ENCODE measurements around the gene CEP57L1. TPM values are rescaled to one million over a fixed set of nuclear protein-coding genes. Genes with fewer than 3 reads are reported as not detected.

CEP57L1 gene
- polyA plus RNA-seq, 1 donor from 2014 or later = 19.7 TPM

DNA sequence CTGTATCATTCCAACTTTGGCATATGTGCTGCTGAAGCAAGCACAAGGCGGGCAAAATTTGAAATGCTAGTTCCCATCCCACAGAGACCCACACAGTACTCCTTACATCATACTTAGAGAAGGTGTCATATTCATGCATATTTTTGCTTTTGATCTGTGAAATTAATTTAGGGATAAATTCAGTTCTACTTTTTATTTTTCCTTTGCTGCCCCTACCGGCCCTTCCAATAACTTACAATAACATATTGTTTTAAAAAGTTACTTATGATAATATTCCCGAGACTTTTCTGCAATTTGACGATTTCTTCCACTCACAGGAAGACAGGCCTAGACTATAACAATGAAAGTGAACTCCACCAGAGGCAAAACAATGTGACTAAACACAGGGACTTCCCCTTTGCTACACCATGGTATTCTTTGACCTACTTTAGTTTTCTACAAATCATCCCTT, 35.7 kb upstream of the CEP57L1 start:
- TF ChIP-seq MXI1 (conservative IDR thresholded peaks at IDR 0.05; ENCODE audit: poor library complexity, severe bottlenecking) (no peak), EP300 (conservative IDR thresholded peaks at IDR 0.05; ENCODE audit: poor library complexity, severe bottlenecking) (no peak), SMC3 (conservative IDR thresholded peaks at IDR 0.05; ENCODE audit: poor library complexity) (no peak), RAD21 (conservative IDR thresholded peaks at IDR 0.05) (no peak), TAF1 (IDR thresholded peaks at IDR 0.05; ENCODE audit: low read depth) (no peak), POLR2AphosphoS5 (IDR thresholded peaks at IDR 0.05) (no peak), EZH2 (IDR thresholded peaks at IDR 0.05; ENCODE audit: borderline replicate concordance, insufficient read depth, low read length, poor library complexity, severe bottlenecking) (no peak)
- TF ChIP-seq, protein P1, sequence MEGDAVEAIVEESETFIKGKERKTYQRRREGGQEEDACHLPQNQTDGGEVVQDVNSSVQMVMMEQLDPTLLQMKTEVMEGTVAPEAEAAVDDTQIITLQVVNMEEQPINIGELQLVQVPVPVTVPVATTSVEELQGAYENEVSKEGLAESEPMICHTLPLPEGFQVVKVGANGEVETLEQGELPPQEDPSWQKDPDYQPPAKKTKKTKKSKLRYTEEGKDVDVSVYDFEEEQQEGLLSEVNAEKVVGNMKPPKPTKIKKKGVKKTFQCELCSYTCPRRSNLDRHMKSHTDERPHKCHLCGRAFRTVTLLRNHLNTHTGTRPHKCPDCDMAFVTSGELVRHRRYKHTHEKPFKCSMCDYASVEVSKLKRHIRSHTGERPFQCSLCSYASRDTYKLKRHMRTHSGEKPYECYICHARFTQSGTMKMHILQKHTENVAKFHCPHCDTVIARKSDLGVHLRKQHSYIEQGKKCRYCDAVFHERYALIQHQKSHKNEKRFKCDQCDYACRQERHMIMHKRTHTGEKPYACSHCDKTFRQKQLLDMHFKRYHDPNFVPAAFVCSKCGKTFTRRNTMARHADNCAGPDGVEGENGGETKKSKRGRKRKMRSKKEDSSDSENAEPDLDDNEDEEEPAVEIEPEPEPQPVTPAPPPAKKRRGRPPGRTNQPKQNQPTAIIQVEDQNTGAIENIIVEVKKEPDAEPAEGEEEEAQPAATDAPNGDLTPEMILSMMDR (IDR thresholded peaks at IDR 0.05; ENCODE audit: poor library complexity, severe bottlenecking) = no peak
- TF ChIP-seq, protein P2, sequence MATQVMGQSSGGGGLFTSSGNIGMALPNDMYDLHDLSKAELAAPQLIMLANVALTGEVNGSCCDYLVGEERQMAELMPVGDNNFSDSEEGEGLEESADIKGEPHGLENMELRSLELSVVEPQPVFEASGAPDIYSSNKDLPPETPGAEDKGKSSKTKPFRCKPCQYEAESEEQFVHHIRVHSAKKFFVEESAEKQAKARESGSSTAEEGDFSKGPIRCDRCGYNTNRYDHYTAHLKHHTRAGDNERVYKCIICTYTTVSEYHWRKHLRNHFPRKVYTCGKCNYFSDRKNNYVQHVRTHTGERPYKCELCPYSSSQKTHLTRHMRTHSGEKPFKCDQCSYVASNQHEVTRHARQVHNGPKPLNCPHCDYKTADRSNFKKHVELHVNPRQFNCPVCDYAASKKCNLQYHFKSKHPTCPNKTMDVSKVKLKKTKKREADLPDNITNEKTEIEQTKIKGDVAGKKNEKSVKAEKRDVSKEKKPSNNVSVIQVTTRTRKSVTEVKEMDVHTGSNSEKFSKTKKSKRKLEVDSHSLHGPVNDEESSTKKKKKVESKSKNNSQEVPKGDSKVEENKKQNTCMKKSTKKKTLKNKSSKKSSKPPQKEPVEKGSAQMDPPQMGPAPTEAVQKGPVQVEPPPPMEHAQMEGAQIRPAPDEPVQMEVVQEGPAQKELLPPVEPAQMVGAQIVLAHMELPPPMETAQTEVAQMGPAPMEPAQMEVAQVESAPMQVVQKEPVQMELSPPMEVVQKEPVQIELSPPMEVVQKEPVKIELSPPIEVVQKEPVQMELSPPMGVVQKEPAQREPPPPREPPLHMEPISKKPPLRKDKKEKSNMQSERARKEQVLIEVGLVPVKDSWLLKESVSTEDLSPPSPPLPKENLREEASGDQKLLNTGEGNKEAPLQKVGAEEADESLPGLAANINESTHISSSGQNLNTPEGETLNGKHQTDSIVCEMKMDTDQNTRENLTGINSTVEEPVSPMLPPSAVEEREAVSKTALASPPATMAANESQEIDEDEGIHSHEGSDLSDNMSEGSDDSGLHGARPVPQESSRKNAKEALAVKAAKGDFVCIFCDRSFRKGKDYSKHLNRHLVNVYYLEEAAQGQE (IDR thresholded peaks at IDR 0.05; ENCODE audit: borderline replicate concordance) = no peak
- Histone ChIP-seq H3K9me2 (ENCODE audit: insufficient read depth, low read length) (no peaks in the 10 kb centered on the region), H3K4me3 (ENCODE audit: low read length) (no peak overlapping the region), H3K4me2 (ENCODE audit: low read length) (no peak overlapping the region), H3K36me3 (ENCODE audit: insufficient read depth, low read length) (no peaks in the 10 kb centered on the region), H3K9me3 (ENCODE audit: low read length) (no peaks in the 10 kb centered on the region), H3K27me3 (ENCODE audit: insufficient read depth, low read depth, low read length) (no peaks in the 10 kb centered on the region), H3K27ac (ENCODE audit: low read length) (no peak overlapping the region), H3F3A (ENCODE audit: insufficient read depth, low read length, poor library complexity, severe bottlenecking) (no peaks in the 10 kb centered on the region), H4K20me1 (ENCODE audit: insufficient read depth) (no peaks in the 10 kb centered on the region), H3K79me2 (replicated peaks; ENCODE audit: insufficient read depth, low read length) (no peaks in the 10 kb centered on the region), H3K9ac (ENCODE audit: low read length) (no peak overlapping the region), H2AFZ (ENCODE audit: low read depth, low read length) (no peak overlapping the region)

DNA sequence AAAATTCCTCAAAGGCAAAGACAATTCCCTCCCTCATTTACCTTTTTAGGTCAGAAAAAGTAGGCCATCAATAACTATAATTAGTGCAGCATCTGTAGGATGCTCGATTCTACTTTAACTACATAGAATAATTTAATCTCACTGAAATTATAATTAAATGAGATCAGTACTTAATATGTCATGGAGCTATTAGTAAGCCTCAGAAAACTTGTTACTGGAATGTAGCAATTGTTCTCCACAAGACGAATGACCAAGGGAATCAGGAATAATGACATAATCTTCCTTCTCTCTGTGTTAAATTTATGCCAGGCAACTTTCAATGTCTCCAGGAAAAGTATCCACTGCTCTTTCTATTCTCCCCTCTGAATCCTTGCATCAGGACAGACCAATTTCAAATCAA, 34.7 kb upstream of the CEP57L1 start:
- H3K9me2 ChIP-seq (ENCODE audit: insufficient read depth, low read length) = no peaks in the 10 kb centered on the region
- TF ChIP-seq TAF1 (IDR thresholded peaks at IDR 0.05; ENCODE audit: low read depth) = no peak
- no peak for TF ChIP-seq EZH2 (IDR thresholded peaks at IDR 0.05; ENCODE audit: borderline replicate concordance, insufficient read depth, low read length, poor library complexity, severe bottlenecking)
- no peak for TF ChIP-seq POLR2AphosphoS5 (IDR thresholded peaks at IDR 0.05)
- no peak for TF ChIP-seq MXI1 (conservative IDR thresholded peaks at IDR 0.05; ENCODE audit: poor library complexity, severe bottlenecking)
- TF ChIP-seq EP300 (conservative IDR thresholded peaks at IDR 0.05; ENCODE audit: poor library complexity, severe bottlenecking) = no peak
- TF ChIP-seq, protein P1 (IDR thresholded peaks at IDR 0.05; ENCODE audit: poor library complexity, severe bottlenecking) = no peak
- TF ChIP-seq SMC3 (conservative IDR thresholded peaks at IDR 0.05; ENCODE audit: poor library complexity) = no peak
- TF ChIP-seq, protein P2 (IDR thresholded peaks at IDR 0.05; ENCODE audit: borderline replicate concordance) = no peak
- TF ChIP-seq RAD21 (conservative IDR thresholded peaks at IDR 0.05) = no peak
- H2AFZ ChIP-seq (ENCODE audit: low read depth, low read length) = no peak overlapping the region
- no peak overlapping the region for H3K9ac ChIP-seq (ENCODE audit: low read length)
- no peak overlapping the region for H3K27ac ChIP-seq (ENCODE audit: low read length)
- no peaks in the 10 kb centered on the region for H3K27me3 ChIP-seq (ENCODE audit: insufficient read depth, low read depth, low read length)
- no peaks in the 10 kb centered on the region for H4K20me1 ChIP-seq (ENCODE audit: insufficient read depth)
- no peak overlapping the region for H3K4me3 ChIP-seq (ENCODE audit: low read length)
- no peaks in the 10 kb centered on the region for H3K79me2 ChIP-seq (replicated peaks; ENCODE audit: insufficient read depth, low read length)
- H3K4me2 ChIP-seq (ENCODE audit: low read length) = no peak overlapping the region
- H3K36me3 ChIP-seq (ENCODE audit: insufficient read depth, low read length) = no peaks in the 10 kb centered on the region
- no peaks in the 10 kb centered on the region for H3K9me3 ChIP-seq (ENCODE audit: low read length)
- H3F3A ChIP-seq (ENCODE audit: insufficient read depth, low read length, poor library complexity, severe bottlenecking) = no peaks in the 10 kb centered on the region
